SH-SY5Y (cell line): ENCODE measurements around the gene CCDC85C.

ENCODE experiments used
- GATA2 ChIP-seq: IDR thresholded peaks from 2 replicates; pipeline ENCODE4 v1.6.1; 2011; ENCODE audit warnings: mild to moderate bottlenecking, low read depth, low read length
- GATA3 ChIP-seq: IDR thresholded peaks from 2 replicates; pipeline ENCODE4 v1.6.1; 2011; ENCODE audit warnings: low read depth, mild to moderate bottlenecking, low read length, moderate library complexity

CCDC85C gene

DNA sequence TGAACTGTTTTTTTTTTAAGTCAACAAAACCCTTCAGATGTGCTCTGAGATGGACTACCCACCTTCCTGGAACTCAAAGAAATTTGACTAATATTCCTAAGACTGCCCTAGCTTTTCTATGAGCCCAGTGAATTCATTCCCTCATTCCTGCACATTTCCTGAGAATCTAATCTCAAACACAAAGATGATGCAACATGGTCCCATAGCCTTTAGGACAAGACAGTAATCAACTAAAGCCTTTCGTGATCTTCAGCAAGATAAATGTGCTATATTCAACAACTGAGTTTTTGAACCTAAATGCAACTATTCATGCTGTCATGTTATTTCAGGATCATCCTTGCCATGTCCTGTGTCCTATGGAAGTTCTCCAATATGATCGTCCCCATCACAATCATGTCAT, 128.3 kb downstream of the CCDC85C start:
- no peak for TF ChIP-seq GATA3
- no peak for TF ChIP-seq GATA2

DNA sequence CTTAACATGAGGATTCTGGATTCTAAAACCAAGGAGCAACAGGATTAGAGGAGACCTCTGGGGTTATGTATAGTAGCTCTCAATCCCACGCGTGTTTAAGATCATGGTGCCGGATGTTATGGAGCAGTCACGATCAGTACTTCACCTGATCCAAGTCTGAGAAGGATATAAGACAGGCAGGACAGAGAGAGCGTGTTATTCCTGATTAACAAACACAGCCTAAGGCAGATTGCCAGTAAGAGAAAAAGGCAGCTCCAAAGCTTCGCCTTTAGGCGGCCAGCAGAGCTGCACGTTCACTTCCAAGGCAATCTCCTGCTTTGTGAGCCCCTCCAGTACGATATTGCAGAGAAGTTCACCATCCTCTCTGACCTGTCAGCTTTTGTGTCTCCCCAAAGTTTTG, 128.8 kb downstream of the CCDC85C start:
- TF ChIP-seq GATA2 (no peak), GATA3 (no peak)

DNA sequence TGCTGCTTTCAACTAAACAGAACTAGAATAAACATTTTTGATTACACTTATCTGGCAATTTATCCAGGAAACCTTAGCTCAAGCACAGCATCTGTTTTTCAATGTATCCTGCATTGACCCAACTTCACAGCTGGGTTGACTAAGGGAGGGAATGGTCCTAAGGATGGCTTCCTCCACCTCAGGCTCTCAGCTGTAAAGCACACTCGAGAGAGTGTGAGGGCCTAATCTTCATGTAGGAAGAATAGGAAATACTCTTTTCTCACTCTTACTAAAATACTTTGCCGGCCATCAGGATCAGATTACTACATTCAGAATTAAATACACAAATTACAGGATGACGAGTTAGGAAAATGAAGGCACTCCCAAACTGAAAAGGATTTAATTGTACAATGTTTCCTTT, 130.5 kb downstream of the CCDC85C start:
- TF ChIP-seq GATA2 (no peak), GATA3 (no peak)

GRCh38 chr14:99472937-99473336, 131.1 kb downstream of the CCDC85C start:
- TF ChIP-seq GATA2 (no peak), GATA3 (no peak)

- TF ChIP-seq GATA2 (no peak), GATA3 (no peak)
Observed at GRCh38 chr14:99471731-99472130, 132.3 kb downstream of the CCDC85C start.

DNA sequence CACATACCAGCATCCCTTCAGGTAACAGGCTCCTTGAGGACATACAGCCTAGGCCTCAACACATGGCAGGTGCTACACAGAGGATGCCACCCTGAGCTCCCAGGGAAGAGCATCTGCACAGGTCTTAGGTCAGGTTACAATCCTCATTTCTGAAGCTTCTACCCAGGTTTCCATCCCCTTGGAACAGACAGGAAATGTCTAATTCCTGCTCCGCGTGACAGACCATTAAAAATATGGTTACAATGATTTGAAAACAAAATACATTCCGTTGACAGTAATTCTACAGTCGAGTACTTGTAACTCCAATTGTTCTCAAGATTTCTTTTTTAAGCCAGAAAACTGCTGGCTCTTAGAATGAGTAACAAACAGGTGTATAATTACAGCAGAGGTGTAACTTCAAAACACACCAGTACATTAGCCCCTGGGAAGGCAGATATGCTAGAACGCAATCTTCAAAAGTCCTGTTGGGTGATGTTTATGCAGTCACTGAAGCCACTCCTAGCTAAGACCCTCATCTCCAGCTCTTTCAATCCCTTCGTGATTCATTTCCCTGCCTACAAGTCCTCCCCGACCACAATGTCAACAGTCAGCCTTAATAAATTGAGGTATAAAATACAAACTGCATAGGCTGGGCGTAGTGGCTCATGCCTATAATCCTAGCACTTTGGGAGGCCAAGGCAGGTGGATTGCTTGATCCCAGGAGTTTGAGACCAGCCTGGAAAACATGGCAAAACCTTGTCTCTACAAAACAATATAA, 135.0 kb downstream of the CCDC85C start:
- TF ChIP-seq GATA2 (no peak), GATA3 (no peak)

- TF ChIP-seq GATA3, result no peak
- no peak for TF ChIP-seq GATA2
Observed at GRCh38 chr14:99468081-99468480, 135.9 kb downstream of the CCDC85C start.

DNA sequence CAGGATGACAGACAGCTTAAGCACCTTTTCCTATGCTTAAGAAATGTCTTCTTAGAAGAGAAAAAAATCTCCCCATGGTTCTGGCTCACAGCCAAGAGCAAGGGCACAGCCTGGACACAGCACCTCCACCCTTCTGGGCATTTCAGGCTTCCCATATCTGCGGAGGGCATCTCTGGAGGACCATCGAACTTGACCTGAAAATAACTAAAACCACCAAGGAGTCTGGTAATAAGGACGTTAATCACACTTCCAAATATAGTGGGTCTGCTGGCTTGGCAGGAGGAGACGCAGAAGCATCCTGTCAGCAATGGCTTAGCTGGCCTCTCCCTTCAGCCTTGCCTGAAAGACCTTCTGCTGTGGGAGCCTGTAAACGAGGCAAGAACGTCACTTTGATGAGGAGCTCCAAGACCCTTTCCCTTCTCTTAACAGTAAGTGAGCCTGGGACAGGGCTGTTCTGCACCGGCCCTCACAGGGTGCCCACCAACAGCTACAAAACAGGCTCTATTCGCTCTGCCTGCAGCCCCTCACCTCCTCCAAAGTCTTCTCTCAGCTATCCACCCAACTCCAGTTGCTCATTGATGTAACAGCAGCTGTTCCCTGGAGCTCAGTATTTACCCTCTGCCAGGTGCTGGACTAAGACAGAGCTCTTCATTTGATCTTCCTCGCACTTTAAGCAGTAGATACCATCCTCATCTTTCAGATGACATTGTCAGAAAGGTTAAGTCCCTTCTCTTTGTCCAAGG, 136.5 kb downstream of the CCDC85C start:
- TF ChIP-seq GATA2 (no peak), GATA3 (no peak)

DNA sequence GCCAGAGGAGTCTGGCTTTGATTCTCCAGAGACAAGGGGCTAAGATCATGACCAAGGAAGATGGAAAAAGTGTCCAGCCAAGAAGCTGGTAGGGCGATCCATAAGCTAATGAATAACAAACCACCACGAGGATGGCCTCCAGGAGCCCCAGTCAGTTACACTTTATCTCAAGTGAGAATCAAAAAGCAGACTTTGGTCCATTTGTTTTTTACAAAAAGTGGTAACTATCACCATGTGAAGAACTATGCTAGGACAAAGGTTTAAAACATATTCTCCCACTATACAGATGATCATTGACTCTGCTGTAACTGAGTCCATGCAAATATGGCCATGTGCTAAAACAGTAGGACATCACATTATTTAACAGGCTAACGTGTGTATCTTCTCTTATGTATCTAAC, 137.2 kb downstream of the CCDC85C start:
- TF ChIP-seq GATA3, result no peak
- no peak for TF ChIP-seq GATA2

DNA sequence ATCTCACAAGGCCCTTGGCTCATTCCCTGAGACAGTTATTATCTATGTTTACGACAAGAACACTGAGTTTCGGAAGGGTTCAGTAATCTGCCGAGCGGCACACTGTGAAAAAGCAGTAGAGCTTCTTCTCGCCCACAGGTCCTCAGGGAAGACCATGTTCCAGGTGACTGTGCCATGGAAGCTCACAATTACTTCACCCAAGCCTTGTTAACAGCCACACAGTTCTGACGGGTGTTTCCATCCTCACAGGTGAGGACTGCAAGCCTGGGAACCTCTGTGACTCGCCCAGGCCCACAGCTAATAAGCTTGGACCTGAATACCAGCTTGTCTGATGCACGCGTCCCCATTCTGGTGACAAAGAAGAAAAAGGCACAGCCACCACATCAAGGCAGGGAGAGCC, 138.7 kb downstream of the CCDC85C start:
- TF ChIP-seq GATA3, result no peak
- no peak for TF ChIP-seq GATA2

DNA sequence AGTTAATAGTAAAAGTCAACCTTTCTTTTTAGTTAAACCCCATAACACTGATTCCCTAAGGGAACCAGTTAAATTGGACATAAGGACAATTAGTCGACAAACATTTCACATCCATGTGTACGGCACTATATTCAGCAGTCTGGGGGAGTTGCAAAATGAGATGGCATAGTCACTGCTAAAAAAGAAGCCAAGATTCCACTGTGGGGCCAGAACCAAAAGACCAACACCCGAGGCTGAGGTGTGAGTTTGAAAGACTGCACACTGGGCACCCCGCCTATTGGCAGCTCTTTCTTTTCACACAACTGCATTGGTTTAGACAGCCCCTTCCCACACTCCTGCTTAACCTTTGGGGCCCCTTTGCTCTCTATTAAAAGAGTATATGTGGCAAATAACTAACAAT, 140.0 kb downstream of the CCDC85C start:
- TF ChIP-seq GATA2 (no peak), GATA3 (no peak)

GRCh38 chr14:99462210-99462609, 141.8 kb downstream of the CCDC85C start:
- TF ChIP-seq GATA2 (no peak), GATA3 (no peak)

DNA sequence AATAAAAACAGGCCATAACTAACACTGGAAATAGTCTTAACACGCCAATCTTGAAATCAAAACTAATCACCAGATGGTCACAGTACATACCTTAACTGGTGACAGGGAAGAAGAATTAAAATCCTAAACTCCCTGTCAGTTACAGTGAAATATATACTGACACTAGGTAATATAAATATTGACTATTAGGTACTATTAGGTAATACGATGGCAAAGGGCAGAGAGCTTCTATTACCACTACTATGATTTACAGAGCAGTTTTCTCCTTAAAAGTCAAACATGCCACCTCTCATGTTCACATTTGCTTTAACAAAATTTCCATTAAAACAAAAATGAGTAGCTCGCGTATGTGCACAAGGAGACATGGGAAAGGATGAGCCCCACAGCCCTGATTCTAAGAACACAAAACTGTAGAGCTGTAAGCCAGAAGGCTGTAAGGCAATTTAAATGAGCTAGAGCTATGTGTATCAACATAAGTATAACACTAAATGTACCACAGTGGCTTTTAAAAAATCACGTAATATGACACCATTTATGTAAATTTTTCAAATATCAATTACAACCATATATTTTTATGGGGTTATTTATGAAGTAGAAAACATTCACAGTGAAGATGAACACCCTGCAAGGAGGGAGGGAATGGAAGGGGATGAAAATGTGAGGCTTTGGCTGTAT, 142.5 kb downstream of the CCDC85C start:
- TF ChIP-seq GATA3 (no peak), GATA2 (no peak)

- no peak for TF ChIP-seq GATA3
- TF ChIP-seq GATA2, result no peak
Observed at GRCh38 chr14:99460793-99461192, 143.2 kb downstream of the CCDC85C start.

DNA sequence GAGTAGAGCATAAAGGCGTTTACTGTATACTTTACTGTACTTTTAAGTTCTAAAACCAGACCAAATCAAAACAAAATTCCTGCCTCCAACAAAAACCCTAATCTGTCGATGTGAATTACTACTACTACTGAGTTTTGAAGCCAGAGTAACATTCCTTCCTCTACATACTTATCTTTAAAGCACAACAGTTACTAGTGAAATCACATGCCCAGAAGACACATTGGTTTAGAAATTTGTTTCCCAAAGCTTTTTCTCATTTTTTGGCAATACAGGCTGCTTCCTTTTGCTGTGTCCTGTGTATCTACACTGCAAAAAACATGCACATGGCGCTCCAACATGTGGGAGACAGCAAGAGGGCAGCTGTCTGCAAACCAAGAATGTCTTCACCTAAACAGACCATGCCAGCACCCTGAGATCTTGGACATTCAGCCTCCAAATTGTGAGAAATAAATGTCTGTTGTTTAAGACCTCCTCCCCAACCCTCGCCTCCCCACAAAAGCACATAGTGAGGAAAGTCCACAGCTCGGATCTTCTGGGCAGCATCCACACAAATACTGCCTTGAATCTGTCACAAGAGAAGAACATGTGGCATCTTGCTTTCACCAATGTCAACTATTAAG, 144.4 kb downstream of the CCDC85C start:
- TF ChIP-seq GATA2 (no peak), GATA3 (no peak)
